SK-N-SH (cell line): ENCODE data around the gene HDLBP. TPM values are rescaled to one million over a fixed set of nuclear protein-coding genes. Genes with fewer than 3 reads are reported as not detected.

Experiments used
- CTCF ChIA-PET: fragments of 300-600, 350-600 bp; formaldehyde crosslinking; extraction: SDS; loops from one replicate; lab custom pipeline; 2021; lab: Yijun Ruan, JAX
- POLR2A ChIA-PET: fragments of 350-600 bp; sonication (Branson Sonifier 250); formaldehyde crosslinking; extraction: SDS; loops from one replicate; lab custom pipeline; 2020; ENCODE audit warnings: antibody characterized with exemption, inconsistent platforms; lab: Yijun Ruan, JAX
- DNase-seq: peaks from one replicate; pipeline ENCODE4 v3.0.0; 2012
- H2AFZ ChIP-seq: fragments of 200-600 bp; sonication (generic); 2 replicates; pipeline ENCODE4 v1.8.1; 2016; ENCODE audit warnings: antibody characterized with exemption, mild to moderate bottlenecking, low read depth
- H3F3A ChIP-seq: fragments of 200-600 bp; sonication (generic); replicated peaks from 2 replicates; pipeline ENCODE3; 2016; ENCODE audit warnings: antibody characterized with exemption, mild to moderate bottlenecking; ENCODE audit not compliant: insufficient read depth
- H3K27ac ChIP-seq, 2 experiments: fragments of 200-500 bp in 1 of 2; fragments of 200-600 bp in 1 of 2; sonication (Bioruptor generic) in 1 of 2; sonication (generic), shearing (Covaris generic) in 1 of 2; 2 replicates each; pipeline versions ENCODE4 v1.5.1 to v1.6.1; 2014 to 2016; ENCODE audit warnings: low read depth in 2 of 2, inconsistent platforms in 1 of 2, low read length in 1 of 2, mild to moderate bottlenecking in 1 of 2, mixed read lengths in 1 of 2
- H3K27me3 ChIP-seq: fragments of 200-600 bp; sonication (generic), shearing (Covaris generic); 2 replicates; pipeline ENCODE4 v1.6.1; 2016; ENCODE audit warnings: mixed run types; ENCODE audit not compliant: insufficient read depth
- H3K36me3 ChIP-seq, 2 experiments: fragments of 200-500 bp in 1 of 2; fragments of 200-600 bp in 1 of 2; sonication (Bioruptor generic) in 1 of 2; sonication (generic) in 1 of 2; replicated peaks in 1 of 2; 2 replicates each; pipeline versions ENCODE3 to v1.5.1; 2014 to 2016; ENCODE audit warnings: low read length in 1 of 2, mild to moderate bottlenecking in 1 of 2; ENCODE audit not compliant: insufficient read depth in 2 of 2, control insufficient read depth in 1 of 2
- H3K4me1 ChIP-seq, 2 experiments: fragments of 200-500 bp in 1 of 2; fragments of 200-600 bp in 1 of 2; sonication (Bioruptor generic) in 1 of 2; sonication (generic), shearing (Covaris generic) in 1 of 2; 2 replicates each; pipeline versions ENCODE4 v1.5.1 to v1.6.1; 2014 to 2016; ENCODE audit warnings: low read depth in 1 of 2, low read length in 1 of 2, mixed run types in 1 of 2; ENCODE audit not compliant: insufficient read depth in 2 of 2, control insufficient read depth in 1 of 2
- H3K4me2 ChIP-seq: fragments of 200-600 bp; sonication (generic), shearing (Covaris generic); 2 replicates; pipeline ENCODE4 v1.6.1; 2017; ENCODE audit warnings: mixed run types
- H3K4me3 ChIP-seq, 2 experiments: fragments of 200-500 bp in 1 of 2; fragments of 200-600 bp in 1 of 2; sonication (Bioruptor generic) in 1 of 2; sonication (generic), shearing (Covaris generic) in 1 of 2; 2 replicates each; pipeline versions ENCODE4 v1.5.1 to v1.8.1; 2014 to 2016; ENCODE audit warnings: low read depth in 2 of 2, inconsistent platforms in 1 of 2, low read length in 1 of 2, mild to moderate bottlenecking in 1 of 2, mixed read lengths in 1 of 2, moderate library complexity in 1 of 2
- H3K79me2 ChIP-seq: fragments of 200-600 bp; sonication (generic); 2 replicates; pipeline ENCODE4 v1.8.1; 2017; ENCODE audit warnings: mild to moderate bottlenecking; ENCODE audit not compliant: insufficient read depth
- H3K9ac ChIP-seq: fragments of 200-600 bp; sonication (generic); 2 replicates; pipeline ENCODE4 v1.6.1; 2017; ENCODE audit warnings: mixed run types
- H3K9me2 ChIP-seq: fragments of 200-600 bp; sonication (generic); 2 replicates; pipeline ENCODE4 v1.6.1; 2017; ENCODE audit warnings: mixed run types
- H3K9me3 ChIP-seq: fragments of 200-600 bp; sonication (generic); 2 replicates; pipeline ENCODE4 v1.6.1; 2017; ENCODE audit warnings: mixed run types, mild to moderate bottlenecking, moderate library complexity
- H4K20me1 ChIP-seq: fragments of 200-600 bp; sonication (generic); 2 replicates; pipeline ENCODE4 v1.6.1; 2017; ENCODE audit warnings: mild to moderate bottlenecking, mixed run types; ENCODE audit not compliant: insufficient read depth
- EP300 ChIP-seq, 2 experiments: IDR thresholded peaks; 2 replicates each; pipeline versions ENCODE4 v1.4.0 to v1.6.1; 2012; ENCODE audit warnings: borderline replicate concordance in 1 of 2, low read depth in 1 of 2, low read length in 1 of 2
- EZH2phosphoT487 ChIP-seq: fragments of 200-600 bp; sonication (generic); IDR thresholded peaks from 2 replicates; pipeline ENCODE4 v1.6.1; 2017; ENCODE audit warnings: low read depth, mixed run types, mild to moderate bottlenecking, antibody characterized with exemption, moderate library complexity, borderline replicate concordance
- FOXJ3 ChIP-seq: sonication (generic); formaldehyde crosslinking; IDR thresholded peaks from 2 replicates; pipeline ENCODE4 v1.5.1; 2020; ENCODE audit warnings: mild to moderate bottlenecking, missing genetic modification reagents
- FOXM1 ChIP-seq: IDR thresholded peaks from 2 replicates; pipeline ENCODE4 v1.4.0; 2012; ENCODE audit warnings: low read depth, mild to moderate bottlenecking
- GATA2 ChIP-seq: sonication (generic); formaldehyde crosslinking; IDR thresholded peaks from 2 replicates; pipeline ENCODE4 v1.5.0; 2020; ENCODE audit warnings: mild to moderate bottlenecking, missing genetic modification reagents
- JUND ChIP-seq: IDR thresholded peaks from 2 replicates; pipeline ENCODE4 v1.4.0; 2012
- MEF2A ChIP-seq: IDR thresholded peaks from 2 replicates; pipeline ENCODE4 v1.4.0; 2012; ENCODE audit warnings: low read depth, borderline replicate concordance
- NFIC ChIP-seq: IDR thresholded peaks from 2 replicates; pipeline ENCODE4 v1.4.0; 2012; ENCODE audit warnings: borderline replicate concordance
- RAD21 ChIP-seq: IDR thresholded peaks from 2 replicates; pipeline ENCODE4 v1.6.1; 2012; ENCODE audit warnings: mild to moderate bottlenecking, low read length
- RFX5 ChIP-seq: IDR thresholded peaks from 2 replicates; pipeline ENCODE4 v1.6.1; 2012; ENCODE audit warnings: mild to moderate bottlenecking, improper control_type of control experiment, low read length
- SIN3A ChIP-seq: IDR thresholded peaks from 2 replicates; pipeline ENCODE4 v1.6.1; 2012; ENCODE audit warnings: low read depth, mild to moderate bottlenecking, low read length, moderate library complexity, borderline replicate concordance
- TAF1 ChIP-seq: IDR thresholded peaks from 2 replicates; pipeline ENCODE4 v1.6.1; 2012; ENCODE audit warnings: low read depth, mild to moderate bottlenecking, low read length, moderate library complexity, borderline replicate concordance
- TCF12 ChIP-seq: IDR thresholded peaks from 2 replicates; pipeline ENCODE4 v1.4.0; 2012
- YY1 ChIP-seq: IDR thresholded peaks from 2 replicates; pipeline ENCODE4 v1.4.0; 2012; ENCODE audit warnings: low read depth, mild to moderate bottlenecking
- WGBS: methylation state at CpG from one replicate; pipeline ENCODE4 v1.1.6; 2017; ENCODE audit warnings: low lambda C conversion rate; 5-methylcytosine and 5-hydroxymethylcytosine counted together
- polyA plus RNA-seq, 3 experiments: library from polyadenylated mRNA; depleted of rRNA; stranded (reverse); fragments of >200 nt; gene quantifications; 2 replicates each; pipeline ENCODE4 v1.2.3, GENCODE V29; 2012
- TF ChIP-seq, protein P1 (sequence below): fragments of 150-350 bp; IDR thresholded peaks from 2 replicates; pipeline ENCODE4 v1.6.1; 2017; ENCODE audit warnings: antibody characterized with exemption, low read length, low read depth, borderline replicate concordance
- TF ChIP-seq, protein P2 (sequence below): fragments of 200-600 bp; sonication (generic); IDR thresholded peaks from 2 replicates; pipeline ENCODE4 v1.6.1; 2017; ENCODE audit warnings: antibody characterized with exemption, mild to moderate bottlenecking, moderate library complexity

Gene HDLBP
- polyA plus RNA-seq, 1 of the 3 experiments (the other 2 are of a cell fraction) = 263 TPM

GRCh38 chr2:241190291-241190981, 125.0 kb downstream of the HDLBP start (continued):
- no peak for TF ChIP-seq EP300 (IDR thresholded peaks at IDR 0.05; ENCODE audit: borderline replicate concordance in 1 of 2, low read depth in 1 of 2, low read length in 1 of 2)

GRCh38 chr2:241189856-241190201, 125.6 kb downstream of the HDLBP start:
- CTCF ChIA-PET = no interaction called here
- POLR2A ChIA-PET = no interaction called here
- Histone ChIP-seq H3K9ac (no peak overlapping the region), H3F3A (no peaks in the 10 kb centered on the region), H3K36me3 (no peaks in the 10 kb centered on the region), H2AFZ (no peak overlapping the region), H3K4me1 (no peaks in the 10 kb centered on the region), H3K27ac (no peak overlapping the region), H3K4me2 (no peak overlapping the region), H3K4me3 (no peak overlapping the region), H3K27me3 (no peaks in the 10 kb centered on the region), H3K9me2 (no peaks in the 10 kb centered on the region), H3K9me3 (no peaks in the 10 kb centered on the region), H3K79me2 (no peaks in the 10 kb centered on the region), H4K20me1 (no peaks in the 10 kb centered on the region)
- TF ChIP-seq TAF1 (no peak), MEF2A (no peak), RAD21 (no peak), SIN3A (no peak), RFX5 (no peak), TCF12 (no peak), EZH2phosphoT487 (no peak), NFIC (no peak), YY1 (no peak), GATA2 (CRISPR knock-in tag) (no peak), FOXJ3 (CRISPR knock-in tag) (no peak), FOXM1 (no peak), JUND (no peak)
- TF ChIP-seq, protein P1, sequence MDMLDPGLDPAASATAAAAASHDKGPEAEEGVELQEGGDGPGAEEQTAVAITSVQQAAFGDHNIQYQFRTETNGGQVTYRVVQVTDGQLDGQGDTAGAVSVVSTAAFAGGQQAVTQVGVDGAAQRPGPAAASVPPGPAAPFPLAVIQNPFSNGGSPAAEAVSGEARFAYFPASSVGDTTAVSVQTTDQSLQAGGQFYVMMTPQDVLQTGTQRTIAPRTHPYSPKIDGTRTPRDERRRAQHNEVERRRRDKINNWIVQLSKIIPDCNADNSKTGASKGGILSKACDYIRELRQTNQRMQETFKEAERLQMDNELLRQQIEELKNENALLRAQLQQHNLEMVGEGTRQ = no peak
- 75% methylated on average over 10 of the region's 15 CpGs for WGBS
- DNase-seq = no peak

DNA sequence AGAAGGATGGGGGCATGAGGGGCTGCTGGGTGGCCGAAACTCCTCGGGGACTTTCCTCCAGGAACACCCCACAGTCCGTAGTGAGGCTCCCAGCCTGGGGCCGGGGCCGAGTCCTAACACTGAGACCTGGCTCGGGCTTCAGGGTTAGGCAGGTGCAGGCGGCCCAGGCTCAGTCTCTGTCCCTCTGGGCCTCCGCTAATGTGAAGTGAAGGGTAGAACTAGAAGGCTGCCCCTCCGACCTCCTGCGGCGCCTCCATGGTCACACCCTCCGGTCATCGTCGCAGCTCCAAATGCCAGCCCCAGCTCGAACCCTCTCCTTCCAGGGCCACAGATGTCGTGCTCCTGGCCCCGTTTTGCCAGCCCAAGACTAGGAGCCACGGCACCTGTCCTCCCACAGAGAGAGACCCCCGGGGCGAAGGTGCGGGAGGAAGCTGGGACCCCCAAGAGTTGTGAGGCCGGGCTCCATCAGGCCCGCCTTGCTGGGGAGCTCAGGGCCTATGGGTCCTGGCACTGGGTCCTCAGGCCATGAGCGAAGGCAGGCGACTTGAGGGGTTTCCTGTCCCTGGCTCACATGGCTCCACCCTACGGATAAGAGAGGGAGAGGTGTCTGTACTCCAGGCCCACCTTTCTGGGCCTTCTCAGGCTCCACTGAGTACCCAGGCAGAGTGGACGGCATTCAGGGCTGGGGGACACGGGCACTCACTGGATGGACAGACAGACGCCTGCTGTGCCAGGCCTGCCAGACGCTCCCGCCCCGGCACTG, 126.2 kb downstream of the HDLBP start:
- H3K9ac ChIP-seq = no peak overlapping the region
- H3F3A ChIP-seq = no peaks in the 10 kb centered on the region
- H2AFZ ChIP-seq = no peak overlapping the region
- WGBS = 83% methylated on average over 21 of the region's 32 CpGs
- no peaks in the 10 kb centered on the region for H4K20me1 ChIP-seq
- TF ChIP-seq, protein P2, sequence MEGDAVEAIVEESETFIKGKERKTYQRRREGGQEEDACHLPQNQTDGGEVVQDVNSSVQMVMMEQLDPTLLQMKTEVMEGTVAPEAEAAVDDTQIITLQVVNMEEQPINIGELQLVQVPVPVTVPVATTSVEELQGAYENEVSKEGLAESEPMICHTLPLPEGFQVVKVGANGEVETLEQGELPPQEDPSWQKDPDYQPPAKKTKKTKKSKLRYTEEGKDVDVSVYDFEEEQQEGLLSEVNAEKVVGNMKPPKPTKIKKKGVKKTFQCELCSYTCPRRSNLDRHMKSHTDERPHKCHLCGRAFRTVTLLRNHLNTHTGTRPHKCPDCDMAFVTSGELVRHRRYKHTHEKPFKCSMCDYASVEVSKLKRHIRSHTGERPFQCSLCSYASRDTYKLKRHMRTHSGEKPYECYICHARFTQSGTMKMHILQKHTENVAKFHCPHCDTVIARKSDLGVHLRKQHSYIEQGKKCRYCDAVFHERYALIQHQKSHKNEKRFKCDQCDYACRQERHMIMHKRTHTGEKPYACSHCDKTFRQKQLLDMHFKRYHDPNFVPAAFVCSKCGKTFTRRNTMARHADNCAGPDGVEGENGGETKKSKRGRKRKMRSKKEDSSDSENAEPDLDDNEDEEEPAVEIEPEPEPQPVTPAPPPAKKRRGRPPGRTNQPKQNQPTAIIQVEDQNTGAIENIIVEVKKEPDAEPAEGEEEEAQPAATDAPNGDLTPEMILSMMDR = no peak
- TF ChIP-seq, all 33 proteins: peak for 0
- Histone ChIP-seq H3K36me3 (no peaks in the 10 kb centered on the region), H3K4me3 (no peak overlapping the region), H3K4me1 (no peaks in the 10 kb centered on the region), H3K4me2 (no peak overlapping the region), H3K27ac (no peak overlapping the region), H3K9me3 (no peaks in the 10 kb centered on the region), H3K27me3 (no peaks in the 10 kb centered on the region), H3K9me2 (no peaks in the 10 kb centered on the region), H3K79me2 (no peaks in the 10 kb centered on the region)
- no peak for DNase-seq
- ChIA-PET POLR2A (no interaction called here), CTCF (no interaction called here)
